Measurements from ENCODE around the gene TIGD1.
"Not testable (repeated sequence)": the region's sequence is repeated elsewhere in the genome, so short reads cannot be mapped to it uniquely, and the experiment has no call there.

The TIGD1 gene

GRCh38 chr2:232570481-232570880, 20.1 kb upstream of the TIGD1 start:
- not testable (repeated sequence) for DNase-seq (ENCODE audit: low read depth)

- DNase-seq (ENCODE audit: low read depth): no peak
Observed at GRCh38 chr2:232569541-232569940, 19.2 kb upstream of the TIGD1 start.

GRCh38 chr2:232568161-232568560, 17.8 kb upstream of the TIGD1 start:
- peak; percentile 76 for DNase-seq (ENCODE audit: low read depth)

GRCh38 chr2:232567721-232568120, 17.4 kb upstream of the TIGD1 start:
- DNase-seq (ENCODE audit: low read depth): no peak

- DNase-seq (ENCODE audit: low read depth): no peak
Observed at GRCh38 chr2:232563580-232563979, 13.2 kb upstream of the TIGD1 start.

GRCh38 chr2:232562515-232563151, 12.3 kb upstream of the TIGD1 start:
- no peak for DNase-seq (ENCODE audit: low read depth)

- no peak for DNase-seq (ENCODE audit: low read depth)
Observed at GRCh38 chr2:232556426-232556825, 6.1 kb upstream of the TIGD1 start.

GRCh38 chr2:232551776-232552175, 1.4 kb upstream of the TIGD1 start:
- no peak for DNase-seq (ENCODE audit: low read depth)

- peak; percentile 20 for DNase-seq (ENCODE audit: low read depth)
Observed at GRCh38 chr2:232551250-232551638, 887 bp upstream of the TIGD1 start.

- no peak for DNase-seq (ENCODE audit: low read depth)
Observed at GRCh38 chr2:232549655-232550353, 553 bp downstream of the TIGD1 start.

- no peak for DNase-seq (ENCODE audit: low read depth)
Observed at GRCh38 chr2:232547991-232548390, 2.4 kb downstream of the TIGD1 start.

GRCh38 chr2:232545511-232546375, 4.6 kb downstream of the TIGD1 start:
- no peak for DNase-seq (ENCODE audit: low read depth)

GRCh38 chr2:232544674-232545073, 5.7 kb downstream of the TIGD1 start:
- DNase-seq (ENCODE audit: low read depth): no peak

GRCh38 chr2:232543928-232544631, 6.3 kb downstream of the TIGD1 start:
- no peak for DNase-seq (ENCODE audit: low read depth)

- no peak for DNase-seq (ENCODE audit: low read depth)
Observed at GRCh38 chr2:232543491-232543890, 6.9 kb downstream of the TIGD1 start.

GRCh38 chr2:232542715-232543467, 7.5 kb downstream of the TIGD1 start:
- no peak for DNase-seq (ENCODE audit: low read depth)

- DNase-seq (ENCODE audit: low read depth): no peak
Observed at GRCh38 chr2:232541961-232542714, 8.2 kb downstream of the TIGD1 start.

GRCh38 chr2:232541195-232541960, 9.0 kb downstream of the TIGD1 start:
- DNase-seq (ENCODE audit: low read depth): no peak

GRCh38 chr2:232540441-232541041, 9.8 kb downstream of the TIGD1 start:
- DNase-seq (ENCODE audit: low read depth): no peak

Data from HS-5 (cell line).